CMK (cell line): ENCODE measurements around the gene LPCAT1.
"Not testable (repeated sequence)": the region's sequence is repeated elsewhere in the genome, so short reads cannot be mapped to it uniquely, and the experiment has no call there.

Source experiments
- DNase-seq: peaks from one replicate; pipeline ENCODE4 v3.0.0-alpha.2; 2010; ENCODE audit warnings: low read depth

LPCAT1 gene

DNA sequence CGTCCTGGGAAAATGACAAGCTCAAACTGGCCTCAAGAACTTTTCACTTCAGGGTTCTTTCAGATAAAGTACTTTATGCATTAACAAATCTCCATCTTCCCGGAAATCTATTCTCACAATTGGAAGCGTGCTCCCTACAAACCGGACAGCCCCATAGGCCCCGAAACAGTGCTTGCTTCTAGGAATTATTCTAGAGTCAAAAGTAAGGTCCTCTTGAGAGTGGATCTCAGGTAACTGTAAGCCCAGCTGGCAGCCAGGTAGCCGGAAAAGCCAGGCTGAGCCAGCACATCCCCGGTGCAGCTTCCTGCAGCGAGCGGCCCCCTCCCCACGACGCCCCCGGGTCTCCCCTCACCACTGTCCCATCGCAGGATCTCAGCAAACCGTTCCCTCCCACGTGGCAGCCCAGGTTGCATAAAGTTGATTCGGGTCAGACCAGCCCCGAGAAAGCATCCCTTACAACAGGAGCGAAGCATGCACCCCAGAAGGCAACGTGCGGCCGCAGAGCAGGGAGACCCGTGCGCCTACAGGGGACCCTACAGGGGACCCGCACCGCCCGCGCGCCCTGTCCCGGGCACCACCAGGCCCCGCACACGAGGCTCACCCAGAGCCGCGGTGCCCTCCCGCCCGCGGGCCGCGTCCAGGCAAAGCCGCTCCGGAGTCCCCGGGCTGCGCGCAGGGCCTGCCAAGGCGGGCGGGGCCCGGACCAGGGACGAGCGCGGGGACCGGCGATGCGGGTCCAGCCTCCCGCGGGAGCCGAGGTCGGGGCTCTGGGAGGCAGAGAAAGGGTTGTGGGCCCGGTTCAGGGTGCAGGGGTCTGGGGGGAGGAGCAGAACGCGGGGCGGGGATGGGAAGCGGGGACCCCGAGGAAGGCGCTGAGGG lies 920 bp downstream of the LPCAT1 start:
- no peak for DNase-seq

DNA sequence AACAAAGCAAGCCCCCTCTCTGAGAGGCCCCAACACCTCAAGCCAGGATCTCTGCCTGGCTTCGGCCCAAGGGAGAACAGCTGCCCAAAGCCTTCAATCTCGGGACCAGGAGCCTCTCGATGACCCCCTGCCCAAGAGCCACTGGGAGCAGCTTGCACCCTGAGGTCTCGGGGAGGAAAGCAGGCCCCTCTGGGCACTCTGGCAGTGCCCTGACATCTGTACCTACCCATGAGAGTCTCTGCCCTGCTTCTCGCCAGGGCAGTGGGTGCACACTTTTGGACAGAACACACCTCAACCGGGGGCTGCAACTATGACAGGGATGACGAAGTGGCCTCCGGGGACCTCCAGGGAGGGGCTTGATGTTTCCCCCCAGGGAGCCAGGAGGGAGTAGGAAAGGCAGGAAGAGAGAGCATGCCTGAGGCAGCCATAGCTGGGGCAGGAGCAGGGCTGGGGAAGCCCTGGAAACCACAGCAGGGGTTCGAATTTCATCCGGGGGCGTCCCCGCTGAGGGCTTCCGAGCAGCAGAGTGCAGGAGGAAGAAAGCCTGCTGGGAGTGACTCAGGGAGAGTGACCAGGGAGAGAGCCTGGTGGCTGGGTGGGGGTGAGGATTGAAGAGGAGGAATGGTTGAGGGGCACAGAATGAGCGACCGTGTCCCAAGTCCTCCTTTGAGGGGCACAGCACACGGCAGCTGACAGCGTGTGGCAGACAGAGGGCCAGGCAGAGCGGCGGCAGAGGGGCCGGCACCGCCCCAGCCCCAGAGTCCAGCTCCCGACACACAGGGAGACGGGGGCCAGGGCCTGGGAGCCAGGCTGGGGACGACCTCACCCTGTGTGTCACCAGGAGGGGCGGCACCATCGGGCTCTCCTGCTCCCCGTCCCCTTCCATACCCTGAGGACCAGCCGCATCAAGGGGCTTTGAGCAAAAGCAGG lies 1.8 kb downstream of the LPCAT1 start:
- no peak for DNase-seq

DNA sequence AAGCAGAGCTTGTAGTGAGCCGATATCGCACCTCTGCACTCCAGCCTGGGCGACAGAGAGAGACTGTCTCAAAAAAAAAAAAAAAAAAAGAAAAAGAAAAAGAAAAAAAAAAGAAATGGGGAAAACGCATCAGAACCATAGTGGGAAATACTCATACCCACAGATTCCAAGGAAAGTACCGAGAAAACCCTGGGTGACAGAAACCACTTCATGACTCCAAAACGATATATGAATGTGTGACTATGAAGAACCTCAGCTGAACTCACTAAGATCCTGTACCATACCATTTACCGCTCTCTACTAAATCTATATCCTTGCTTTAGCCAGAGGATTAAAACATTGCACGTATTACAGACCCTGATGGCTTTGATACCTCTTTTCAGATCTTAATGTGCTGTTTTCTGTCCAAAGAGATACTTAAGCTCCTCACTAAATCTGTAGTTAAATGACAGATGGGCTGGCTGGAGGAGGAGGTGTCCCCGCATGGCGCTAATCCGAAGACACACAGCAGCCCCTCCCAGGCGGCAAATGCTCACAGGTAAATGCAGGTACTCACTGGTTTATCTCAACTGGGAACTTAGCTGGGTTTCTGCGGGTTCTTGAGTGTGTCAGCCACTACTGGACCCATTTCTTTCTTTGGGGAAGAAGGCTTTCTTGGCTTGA lies 2.8 kb downstream of the LPCAT1 start:
- no peak for DNase-seq

DNA sequence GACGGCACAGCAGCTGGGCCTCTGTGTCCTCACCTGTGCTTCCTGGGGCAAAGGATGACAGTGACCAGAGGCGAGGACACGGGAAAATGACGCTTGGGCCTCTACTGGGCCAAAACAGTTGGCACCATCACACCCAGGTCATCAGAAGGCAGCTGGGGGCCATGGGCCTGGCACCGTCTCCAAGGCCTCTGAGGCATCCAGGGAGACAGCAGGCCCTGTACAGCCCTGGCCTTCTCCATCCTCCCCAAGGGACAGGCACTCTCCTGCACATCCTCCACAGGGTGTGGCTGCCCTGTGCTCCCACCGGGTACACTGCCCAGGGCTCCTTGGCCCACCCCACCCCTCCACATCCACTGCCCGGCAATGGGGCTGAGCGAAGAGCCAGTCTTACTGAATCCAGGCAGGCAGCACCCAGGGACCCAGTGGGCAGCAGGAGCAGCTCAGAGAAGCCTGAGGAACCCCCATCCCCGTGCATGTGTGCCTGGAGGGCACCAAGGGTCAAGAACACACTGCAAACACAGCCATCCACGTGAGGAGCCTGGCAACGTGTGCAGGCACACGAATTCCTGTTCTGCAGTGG lies 4.0 kb downstream of the LPCAT1 start:
- DNase-seq: no peak

DNA sequence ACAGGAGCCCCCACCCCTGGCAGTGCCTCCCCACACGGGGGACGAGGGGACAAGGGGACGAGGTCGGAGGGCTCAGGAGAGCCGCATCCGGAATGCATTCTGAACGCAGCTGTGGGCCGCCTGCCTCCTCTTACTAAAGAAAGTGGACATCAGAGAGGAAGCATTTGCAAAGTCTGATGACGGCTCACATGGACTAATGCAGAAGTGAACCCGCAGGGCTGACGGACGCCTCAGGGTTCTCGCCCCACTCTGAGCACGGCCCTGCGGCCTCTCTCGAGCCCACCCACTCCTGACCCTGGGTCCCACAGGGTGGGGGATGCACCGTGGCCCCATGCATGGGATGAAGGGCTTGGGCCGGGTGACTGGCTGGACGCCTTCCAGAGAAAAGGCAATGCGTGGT lies 5.9 kb downstream of the LPCAT1 start:
- DNase-seq: no peak

DNA sequence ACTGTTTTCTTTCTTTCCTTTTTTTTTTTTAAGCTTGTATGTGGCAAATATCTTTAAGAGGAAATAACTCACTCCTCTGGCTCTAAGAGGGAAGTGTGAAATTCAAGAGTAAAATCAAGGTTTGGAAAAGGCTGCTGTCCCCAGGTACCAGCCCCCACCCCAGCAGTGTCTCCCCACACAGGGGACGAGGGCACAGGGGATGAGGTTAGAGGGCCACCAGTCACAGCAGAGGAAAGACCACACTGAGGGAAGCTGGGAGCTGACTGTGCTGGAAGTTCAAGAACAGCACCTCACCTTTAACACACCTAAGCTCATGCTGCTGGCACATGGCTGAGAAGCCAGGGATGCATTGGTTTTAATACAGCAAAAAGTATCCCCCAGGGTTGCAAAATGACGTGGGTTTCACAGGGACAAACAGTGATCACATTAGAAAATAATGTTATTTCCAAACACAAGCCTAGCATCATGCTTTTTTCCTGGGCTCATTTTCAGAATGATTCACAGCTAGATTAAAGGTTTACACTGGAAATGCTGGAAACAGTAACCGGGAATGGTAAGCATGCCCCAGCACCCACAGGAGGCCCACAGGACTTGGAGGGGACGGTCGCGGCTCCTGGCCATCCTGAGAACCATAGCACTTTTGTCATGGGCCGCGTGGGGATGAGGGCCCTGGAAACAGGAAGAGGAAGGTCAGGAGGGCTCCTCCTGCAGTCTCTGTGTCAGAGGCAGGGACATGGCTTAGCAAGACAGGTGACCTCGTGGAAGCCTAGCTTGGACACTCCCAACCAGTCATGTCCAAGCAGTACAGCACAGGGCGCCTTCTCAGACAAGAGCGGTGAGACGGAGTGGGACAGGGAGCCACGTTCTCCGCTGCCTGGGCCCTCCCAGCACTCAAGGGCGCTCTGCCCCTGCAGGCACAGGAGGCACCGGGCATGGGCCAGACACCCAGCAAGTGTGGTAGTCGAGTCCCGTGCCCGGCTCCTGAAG lies 6.9 kb downstream of the LPCAT1 start:
- DNase-seq: no peak

DNA sequence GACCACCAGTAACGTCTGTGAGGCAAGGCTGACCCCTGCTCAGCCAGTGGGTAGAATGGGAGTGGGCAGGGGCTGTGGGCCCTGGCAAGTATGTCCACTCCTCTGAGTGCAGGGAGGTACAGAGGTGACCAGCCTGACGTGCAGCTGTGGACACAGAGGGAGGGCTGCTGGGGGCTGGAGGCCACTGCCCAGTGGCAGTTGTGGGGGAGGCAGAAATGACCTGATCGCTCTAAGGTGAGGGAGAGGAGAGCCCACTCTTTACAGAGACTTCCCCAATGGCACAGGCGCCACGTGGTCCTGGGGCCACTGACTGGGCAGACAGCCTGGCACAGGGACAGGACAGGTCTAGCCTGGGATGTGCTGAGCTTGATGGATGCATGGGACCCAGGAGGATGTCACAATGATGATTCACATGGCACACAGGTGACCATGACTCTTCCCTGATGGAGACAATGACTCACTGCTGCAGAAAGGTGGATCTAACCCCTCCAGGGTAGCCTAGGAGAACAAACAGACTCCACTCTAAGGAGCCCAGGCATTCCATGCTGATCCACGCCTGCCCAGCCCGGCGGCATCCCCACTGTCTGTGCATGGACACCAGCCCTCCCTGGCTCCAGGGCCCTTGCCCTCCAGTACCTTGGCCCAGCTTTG lies 7.7 kb downstream of the LPCAT1 start:
- DNase-seq: no peak

DNA sequence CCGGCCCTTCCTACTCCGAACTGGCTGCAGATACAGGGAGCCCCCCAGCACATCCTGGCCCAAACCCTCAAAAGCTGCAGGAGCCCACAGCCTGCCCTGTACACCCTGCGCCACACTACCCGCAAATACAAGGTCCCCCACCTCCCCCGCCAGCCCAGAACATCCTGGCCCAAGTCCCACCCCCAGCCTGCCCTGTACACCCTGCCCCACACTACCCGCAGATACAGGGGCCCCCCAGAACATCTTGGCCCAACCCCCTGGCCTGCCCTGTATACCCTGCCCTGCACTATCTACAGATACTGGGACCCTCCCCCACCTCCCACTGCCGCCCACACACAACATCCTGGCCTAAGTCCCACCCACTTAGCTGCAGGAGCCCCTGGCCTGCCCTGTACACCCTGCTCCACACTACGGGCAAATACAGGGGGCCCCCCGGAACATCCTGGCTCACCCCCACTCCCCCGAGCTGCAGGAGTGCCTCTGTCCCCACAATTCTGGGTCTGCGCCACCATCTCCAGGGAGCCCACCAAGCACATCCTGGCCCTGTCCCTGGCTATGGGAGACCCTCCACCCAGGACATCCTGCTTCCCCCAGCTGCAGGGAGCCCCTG lies 8.3 kb downstream of the LPCAT1 start:
- peak; percentile 82 for DNase-seq

DNA sequence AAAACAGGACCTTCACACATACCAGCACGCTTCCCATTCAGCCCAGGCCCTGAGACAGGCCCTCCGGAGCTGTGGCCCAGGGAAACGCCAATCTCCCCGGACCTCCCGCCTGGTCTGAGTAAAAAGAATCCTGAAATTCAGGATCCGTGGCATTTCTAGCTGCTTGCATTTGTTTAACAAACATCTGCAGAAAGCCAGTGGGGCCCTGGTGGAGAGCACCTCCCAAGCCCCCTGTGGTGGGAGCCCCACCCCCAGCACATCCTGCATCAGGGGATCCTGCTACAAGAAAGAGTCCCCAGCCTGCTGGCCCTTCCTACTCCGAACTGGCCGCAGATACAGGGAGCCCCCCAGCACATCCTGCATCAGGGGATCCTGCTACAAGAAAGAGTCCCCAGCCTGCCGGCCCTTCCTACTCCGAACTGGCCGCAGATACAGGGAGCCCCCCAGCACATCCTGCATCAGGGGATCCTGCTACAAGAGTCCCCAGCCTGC lies 8.9 kb downstream of the LPCAT1 start:
- not testable (repeated sequence) for DNase-seq

DNA sequence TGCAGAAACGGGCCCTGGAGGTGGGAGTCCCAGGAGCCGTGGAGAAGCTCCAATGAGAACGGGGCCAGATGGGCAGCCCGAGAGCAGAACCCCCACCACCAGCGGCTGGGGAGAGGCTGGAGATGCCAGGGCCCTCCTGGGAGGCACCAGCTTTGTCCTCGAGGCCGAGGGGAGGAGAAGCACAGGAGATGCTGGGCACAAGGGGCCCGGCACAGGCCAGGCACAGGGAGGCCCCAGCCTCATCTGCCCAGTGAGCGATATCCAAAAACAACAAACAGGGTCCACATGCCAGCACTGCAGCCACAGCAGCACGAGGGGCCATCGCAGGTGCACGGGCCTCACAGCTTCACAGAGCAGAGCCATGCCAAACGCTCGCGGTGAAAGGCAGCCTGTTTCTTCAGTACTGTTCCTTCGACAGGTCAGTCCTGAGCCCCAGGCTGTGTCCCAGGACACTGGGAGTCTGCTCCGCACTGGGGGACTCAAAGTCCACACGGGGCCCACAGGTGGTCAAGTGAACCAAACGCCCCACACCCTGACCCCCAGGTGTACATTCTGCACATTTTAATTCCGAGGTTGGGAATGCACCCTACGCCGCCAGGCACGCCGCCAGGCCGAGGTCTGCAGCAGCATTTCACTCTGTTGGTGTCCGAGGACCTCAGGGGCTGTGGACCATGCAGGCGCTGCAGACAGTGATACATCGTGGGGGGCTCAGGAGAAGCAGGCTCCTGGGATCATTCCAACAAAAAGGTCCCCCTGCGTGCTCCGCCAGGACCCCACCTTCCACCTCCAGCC lies 9.5 kb downstream of the LPCAT1 start:
- no peak for DNase-seq

DNA sequence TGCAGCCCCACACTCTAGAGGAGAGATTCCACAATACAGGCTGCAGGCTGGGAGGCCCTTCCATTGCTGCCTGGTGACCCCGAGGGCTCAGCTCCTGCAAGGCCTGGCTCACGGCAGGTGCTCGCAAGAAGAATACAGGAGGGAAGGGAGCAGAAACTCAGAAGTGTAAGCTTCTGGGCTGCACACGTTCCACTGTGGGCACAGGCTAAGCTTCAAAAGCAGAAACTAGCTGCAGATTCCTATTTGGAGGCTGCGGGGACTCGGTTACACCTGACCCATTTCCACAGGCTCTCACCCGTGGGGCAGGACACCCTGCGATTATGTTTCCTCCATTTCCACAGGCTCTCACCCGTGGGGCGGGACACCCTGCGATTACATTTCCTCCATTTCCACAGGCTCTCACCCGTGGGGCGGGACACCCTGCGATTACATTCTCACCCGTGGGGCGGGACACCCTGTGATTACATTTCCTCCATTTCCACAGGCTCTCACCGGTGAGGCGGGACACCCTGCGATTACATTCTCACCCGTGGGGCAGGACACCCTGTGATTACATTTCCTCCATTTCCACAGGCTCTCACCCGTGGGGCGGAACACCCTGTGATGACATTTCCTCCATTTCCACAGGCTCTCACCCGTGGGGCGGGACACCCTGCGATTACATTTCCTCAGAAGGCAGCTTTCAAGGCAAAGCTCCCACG lies 10.3 kb downstream of the LPCAT1 start:
- no peak for DNase-seq

DNA sequence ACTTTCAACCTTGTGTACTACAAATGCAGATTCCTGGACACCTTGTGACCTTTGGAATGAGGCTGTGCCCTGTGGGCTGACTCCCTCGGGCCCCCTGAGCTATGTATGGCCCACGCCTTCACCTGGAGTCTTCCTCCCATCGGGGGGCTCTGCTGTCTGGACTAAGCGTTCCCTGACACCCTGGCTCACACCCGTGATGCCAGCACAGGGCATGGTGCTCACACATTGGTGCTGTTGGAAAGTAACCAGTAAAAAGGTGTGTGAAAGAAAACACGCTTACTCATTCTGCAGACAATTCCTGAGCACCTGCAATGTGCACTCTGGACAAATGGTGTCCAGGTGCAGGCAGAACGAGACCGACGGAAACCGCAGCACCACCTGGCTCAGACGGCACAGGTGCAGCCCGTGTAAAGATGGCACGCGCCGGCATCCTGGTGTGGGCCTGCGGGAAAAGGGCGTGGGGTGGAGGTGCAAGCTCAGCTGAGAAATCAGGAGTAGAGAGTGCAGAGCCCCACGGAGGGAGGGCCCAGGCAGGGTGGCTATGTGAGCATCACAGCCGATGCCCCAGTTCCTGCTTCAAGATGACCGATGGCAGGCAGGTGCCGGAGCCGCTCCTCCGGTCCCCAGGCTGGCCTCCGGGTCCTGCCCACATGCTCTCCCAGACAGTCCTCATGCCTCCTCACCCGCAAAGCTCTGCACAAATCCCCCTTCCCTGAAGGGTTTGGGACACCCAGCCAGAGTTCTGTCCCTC lies 11.0 kb downstream of the LPCAT1 start:
- no peak for DNase-seq

DNA sequence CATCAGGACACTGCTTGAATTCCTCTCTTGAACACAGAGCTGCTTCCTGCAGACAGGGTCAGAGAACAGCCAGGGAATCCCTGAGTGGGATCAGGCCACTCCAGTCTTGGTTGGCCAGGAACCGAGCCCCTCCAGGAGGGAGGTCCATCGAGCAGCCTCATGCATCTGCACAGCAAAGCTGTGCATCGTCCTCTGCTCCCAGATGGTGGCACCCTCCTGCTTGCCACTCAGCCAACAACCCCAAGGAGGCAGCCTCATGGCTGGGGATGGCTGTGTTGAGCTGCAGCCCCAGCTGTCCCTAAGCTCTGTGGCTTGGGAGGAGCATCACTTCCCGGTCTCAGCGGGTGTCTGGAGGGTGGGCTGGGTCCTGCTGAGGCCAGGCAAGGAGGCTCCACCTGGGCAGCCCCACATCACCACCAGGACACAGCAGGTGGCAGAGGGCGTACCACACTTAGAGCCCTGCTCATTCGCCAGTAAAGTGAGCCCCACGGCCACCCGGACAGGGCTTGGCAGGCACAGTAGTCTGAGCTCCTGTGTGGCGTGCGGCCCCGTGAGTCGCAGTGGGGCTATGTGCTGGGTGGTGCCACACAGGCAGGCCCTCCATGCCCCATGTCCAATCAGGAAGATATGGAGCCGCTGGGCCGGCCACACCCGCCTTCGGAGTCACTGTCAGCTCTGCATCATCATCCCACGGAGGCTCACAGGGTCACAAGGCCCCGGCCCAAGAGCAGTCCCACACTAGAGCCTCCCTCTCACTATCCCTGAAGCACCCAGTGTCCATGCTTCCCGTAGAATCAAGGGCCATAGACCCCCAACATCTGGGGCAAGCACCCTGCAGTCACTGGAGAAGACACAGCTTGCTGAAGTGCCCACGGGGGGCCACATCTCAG lies 11.9 kb downstream of the LPCAT1 start:
- no peak for DNase-seq

DNA sequence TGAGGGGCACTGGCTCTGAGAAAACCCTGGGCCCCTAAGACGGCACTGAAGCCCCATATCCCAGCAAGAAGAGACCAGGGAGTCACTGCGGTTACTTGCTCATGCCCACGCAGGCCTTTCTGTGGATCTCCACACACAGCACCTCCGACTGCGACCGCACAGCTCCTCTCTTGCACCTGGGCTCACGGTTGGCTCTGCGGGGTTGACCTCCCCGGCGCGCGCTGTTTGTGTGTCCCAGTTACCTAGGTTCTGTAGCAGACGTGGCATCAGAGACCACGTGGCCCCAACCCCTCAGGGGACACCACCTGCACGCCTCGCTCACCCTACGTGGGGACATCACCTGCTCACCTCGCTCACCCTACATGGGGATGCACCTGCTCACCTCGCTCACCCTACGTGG lies 12.7 kb downstream of the LPCAT1 start:
- no peak for DNase-seq

DNA sequence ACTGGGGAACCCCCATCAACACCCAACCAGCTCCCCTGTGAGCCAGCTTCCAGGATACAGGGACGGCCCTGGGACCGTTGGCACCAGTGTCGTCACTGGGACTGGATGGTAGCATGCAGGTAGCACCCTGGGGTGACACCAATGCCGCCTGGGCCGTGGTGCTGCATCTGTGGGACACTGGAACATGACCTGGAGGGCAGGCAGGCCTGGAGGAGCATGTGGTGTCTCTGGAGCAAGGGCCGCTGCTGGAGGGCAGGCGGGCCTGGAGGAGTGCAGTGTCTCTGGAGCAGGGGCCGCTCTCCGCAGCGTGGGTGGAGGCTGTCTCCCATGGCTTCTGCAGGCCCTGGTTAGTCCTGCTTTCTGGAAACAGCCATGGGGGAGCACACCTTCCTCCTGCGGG lies 13.1 kb downstream of the LPCAT1 start:
- DNase-seq: no peak

DNA sequence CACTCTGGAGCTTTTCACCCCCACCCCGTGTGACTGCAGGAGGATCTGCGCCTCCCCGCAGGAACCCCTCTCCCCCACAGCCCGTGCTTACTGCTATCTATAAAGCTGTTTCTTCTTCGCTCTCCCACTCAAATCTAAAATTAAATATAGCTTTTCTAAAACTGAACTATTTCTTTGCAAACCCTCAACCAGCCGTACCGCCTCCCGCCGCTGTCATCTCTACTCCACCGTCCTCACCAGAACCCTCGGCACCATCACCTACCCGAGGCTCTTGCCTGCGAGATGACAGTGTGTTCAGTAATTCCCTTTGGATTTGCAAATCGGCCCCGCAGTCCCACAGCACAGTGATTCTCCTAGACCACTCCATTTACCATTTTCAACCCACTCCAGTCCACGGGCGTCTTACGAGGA lies 13.6 kb downstream of the LPCAT1 start:
- DNase-seq: no peak
